Panc1 (cell line): ENCODE data around the gene NRBP1. TPM values are rescaled to one million over a fixed set of nuclear protein-coding genes. Genes with fewer than 3 reads are reported as not detected.

Experiments used
- ATAC-seq: fragments of 200-7000 bp; cut with Tn5 transposase; 2 replicates; pipeline ENCODE4 v1.9.1; 2020; ENCODE audit warnings: mild to moderate bottlenecking, moderate library complexity
- BruUV-seq: library from RNA; stranded (reverse); fragments of 400-500 nt; replicated peaks from 2 replicates; lab custom pipeline; 2021; lab: Mats Ljungman, UMichigan
- CTCF ChIA-PET: fragments of 300-600 bp; sonication (Branson Sonifier 250); formaldehyde crosslinking; loops from one replicate; lab custom pipeline; 2022; ENCODE audit warnings: antibody characterized with exemption; lab: Charles Lee
- POLR2A ChIA-PET: fragments of 300-600 bp; sonication (Branson Sonifier 250); formaldehyde crosslinking; loops from one replicate; lab custom pipeline; 2022; ENCODE audit warnings: antibody characterized with exemption; lab: Charles Lee
- DNase-seq: peaks from one replicate; pipeline ENCODE4 v3.0.0-alpha.2; 2010; ENCODE audit warnings: low read depth, low spot score
- H3K27ac ChIP-seq: 2 replicates; pipeline ENCODE4 v1.5.1; 2011; ENCODE audit warnings: mild to moderate bottlenecking, low read length, inconsistent platforms
- H3K27me3 ChIP-seq: fragments of 200-500 bp; sonication (Bioruptor generic); 2 replicates; pipeline ENCODE4 v1.6.0; 2014; ENCODE audit warnings: low read length, inconsistent platforms; ENCODE audit not compliant: control insufficient read depth, insufficient read depth
- H3K36me3 ChIP-seq: fragments of 200-500 bp; sonication (Bioruptor generic); 2 replicates; pipeline ENCODE4 v1.5.1; 2014; ENCODE audit warnings: inconsistent platforms, mild to moderate bottlenecking, low read length, moderate library complexity; ENCODE audit not compliant: control insufficient read depth, insufficient read depth
- H3K4me1 ChIP-seq: 2 replicates; pipeline ENCODE4 v1.5.1; 2011; ENCODE audit warnings: inconsistent platforms, mild to moderate bottlenecking, low read length, moderate library complexity; ENCODE audit not compliant: control insufficient read depth, insufficient read depth
- H3K4me3 ChIP-seq, 2 experiments: 2 replicates each; pipeline ENCODE4 v1.5.1; 2011 to 2012; ENCODE audit warnings: low read depth in 2 of 2, low read length in 2 of 2, mild to moderate bottlenecking in 2 of 2, inconsistent platforms in 1 of 2, moderate library complexity in 1 of 2
- H3K9me3 ChIP-seq: fragments of 200-500 bp; sonication (Bioruptor generic); 2 replicates; pipeline ENCODE4 v1.5.1; 2014; ENCODE audit warnings: low read depth, mild to moderate bottlenecking, inconsistent platforms, low read length, moderate library complexity; ENCODE audit not compliant: control insufficient read depth, insufficient read depth
- SIN3A ChIP-seq: IDR thresholded peaks from 2 replicates; pipeline ENCODE4 v1.6.1; 2012; ENCODE audit warnings: low read depth, mild to moderate bottlenecking, low read length, moderate library complexity, borderline replicate concordance; ENCODE audit not compliant: insufficient read depth
- TCF7L2 ChIP-seq: IDR thresholded peaks from 2 replicates; pipeline ENCODE4 v1.6.1; 2011; ENCODE audit warnings: mild to moderate bottlenecking, low read depth, low read length, inconsistent platforms
- in situ Hi-C: cut with HindIII; loops from 2 replicates; pipeline ENCODE4 v1.10.0; 2016; ENCODE audit warnings: low sequenced_read_pairs, low pct_unique_long_range_greater_than_20kb
- intact Hi-C: fragments of 100-400 bp; cut with micrococcal nuclease; formaldehyde crosslinking; loops from one replicate; pipeline ENCODE4 v1.10.0; 2022; ENCODE audit not compliant: unreplicated experiment
- total RNA-seq: library from RNA; stranded (reverse); gene quantifications from one replicate; pipeline ENCODE4 v1.2.1, GENCODE V29; 2021; ENCODE audit not compliant: unreplicated experiment
- TF ChIP-seq, protein P1 (sequence below): fragments of 450-650 bp; IDR thresholded peaks from 2 replicates; pipeline ENCODE4 v1.5.1; 2017; ENCODE audit warnings: mild to moderate bottlenecking
- TF ChIP-seq, protein P2 (sequence below), 2 experiments: IDR thresholded peaks; 2 replicates each; pipeline ENCODE4 v1.6.1; 2011 to 2012; ENCODE audit warnings: low read depth in 2 of 2, control low read depth in 1 of 2, low read length in 1 of 2, mild to moderate bottlenecking in 1 of 2, moderate library complexity in 1 of 2; ENCODE audit not compliant: insufficient read depth in 1 of 2

Gene NRBP1
- total RNA-seq, 1 experiment from 2014 or later: 103 TPM

DNA sequence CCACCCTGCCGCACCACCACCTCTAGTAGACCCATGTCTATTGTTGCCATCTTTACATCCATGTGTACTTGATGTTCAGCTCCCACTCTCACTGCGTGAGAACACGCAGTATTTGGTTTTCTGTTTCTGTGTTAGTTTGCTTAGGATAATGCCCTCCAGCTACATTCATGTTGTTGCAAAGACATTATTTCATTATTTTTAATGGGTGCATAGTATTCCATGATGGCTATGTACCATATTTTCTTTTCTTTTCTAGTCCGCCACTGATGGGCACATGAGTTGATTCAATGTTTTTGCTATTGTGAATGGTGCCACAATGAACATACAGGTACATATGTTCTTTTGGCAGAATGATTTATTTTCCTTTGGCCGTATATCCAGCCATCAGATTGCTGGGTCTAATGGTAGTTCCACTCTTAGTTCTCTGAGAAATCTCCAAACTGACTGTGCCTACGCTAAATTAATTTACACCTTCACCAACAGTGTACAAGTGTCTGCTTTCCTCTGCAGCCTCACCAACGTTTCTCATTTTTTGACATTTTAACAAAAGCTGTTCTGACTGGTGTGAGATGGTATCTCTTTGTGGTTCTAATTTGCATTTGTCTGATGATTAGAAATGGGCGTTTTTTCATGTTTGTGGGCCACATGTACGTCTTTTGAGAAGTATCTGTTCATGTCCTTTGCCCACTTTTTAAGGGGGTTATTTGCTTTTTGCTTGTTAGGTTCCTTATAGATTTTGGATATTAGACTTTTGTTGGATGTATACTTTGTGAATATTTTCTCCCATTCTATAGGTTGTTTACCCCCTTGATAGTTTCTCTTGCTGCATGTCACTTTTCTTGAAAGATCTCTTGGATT, 37.4 kb upstream of the NRBP1 start:
- in situ Hi-C loops: no loop called here
- Histone ChIP-seq H3K36me3 (0 out of 2 replicates have a peak, but pooled peaks cover 3% of the 10 kb centered on the region), H3K9me3 (no peaks in the 10 kb centered on the region), H3K4me3 (no peak overlapping the region), H3K4me1 (no peaks in the 10 kb centered on the region), H3K27me3 (no peaks in the 10 kb centered on the region), H3K27ac (no peak overlapping the region)
- no peak for DNase-seq
- no peak for ATAC-seq
- BruUV-seq: TSS peak; percentile 33
- TF ChIP-seq, protein P1, sequence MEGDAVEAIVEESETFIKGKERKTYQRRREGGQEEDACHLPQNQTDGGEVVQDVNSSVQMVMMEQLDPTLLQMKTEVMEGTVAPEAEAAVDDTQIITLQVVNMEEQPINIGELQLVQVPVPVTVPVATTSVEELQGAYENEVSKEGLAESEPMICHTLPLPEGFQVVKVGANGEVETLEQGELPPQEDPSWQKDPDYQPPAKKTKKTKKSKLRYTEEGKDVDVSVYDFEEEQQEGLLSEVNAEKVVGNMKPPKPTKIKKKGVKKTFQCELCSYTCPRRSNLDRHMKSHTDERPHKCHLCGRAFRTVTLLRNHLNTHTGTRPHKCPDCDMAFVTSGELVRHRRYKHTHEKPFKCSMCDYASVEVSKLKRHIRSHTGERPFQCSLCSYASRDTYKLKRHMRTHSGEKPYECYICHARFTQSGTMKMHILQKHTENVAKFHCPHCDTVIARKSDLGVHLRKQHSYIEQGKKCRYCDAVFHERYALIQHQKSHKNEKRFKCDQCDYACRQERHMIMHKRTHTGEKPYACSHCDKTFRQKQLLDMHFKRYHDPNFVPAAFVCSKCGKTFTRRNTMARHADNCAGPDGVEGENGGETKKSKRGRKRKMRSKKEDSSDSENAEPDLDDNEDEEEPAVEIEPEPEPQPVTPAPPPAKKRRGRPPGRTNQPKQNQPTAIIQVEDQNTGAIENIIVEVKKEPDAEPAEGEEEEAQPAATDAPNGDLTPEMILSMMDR: no peak
- TF ChIP-seq, protein P2, sequence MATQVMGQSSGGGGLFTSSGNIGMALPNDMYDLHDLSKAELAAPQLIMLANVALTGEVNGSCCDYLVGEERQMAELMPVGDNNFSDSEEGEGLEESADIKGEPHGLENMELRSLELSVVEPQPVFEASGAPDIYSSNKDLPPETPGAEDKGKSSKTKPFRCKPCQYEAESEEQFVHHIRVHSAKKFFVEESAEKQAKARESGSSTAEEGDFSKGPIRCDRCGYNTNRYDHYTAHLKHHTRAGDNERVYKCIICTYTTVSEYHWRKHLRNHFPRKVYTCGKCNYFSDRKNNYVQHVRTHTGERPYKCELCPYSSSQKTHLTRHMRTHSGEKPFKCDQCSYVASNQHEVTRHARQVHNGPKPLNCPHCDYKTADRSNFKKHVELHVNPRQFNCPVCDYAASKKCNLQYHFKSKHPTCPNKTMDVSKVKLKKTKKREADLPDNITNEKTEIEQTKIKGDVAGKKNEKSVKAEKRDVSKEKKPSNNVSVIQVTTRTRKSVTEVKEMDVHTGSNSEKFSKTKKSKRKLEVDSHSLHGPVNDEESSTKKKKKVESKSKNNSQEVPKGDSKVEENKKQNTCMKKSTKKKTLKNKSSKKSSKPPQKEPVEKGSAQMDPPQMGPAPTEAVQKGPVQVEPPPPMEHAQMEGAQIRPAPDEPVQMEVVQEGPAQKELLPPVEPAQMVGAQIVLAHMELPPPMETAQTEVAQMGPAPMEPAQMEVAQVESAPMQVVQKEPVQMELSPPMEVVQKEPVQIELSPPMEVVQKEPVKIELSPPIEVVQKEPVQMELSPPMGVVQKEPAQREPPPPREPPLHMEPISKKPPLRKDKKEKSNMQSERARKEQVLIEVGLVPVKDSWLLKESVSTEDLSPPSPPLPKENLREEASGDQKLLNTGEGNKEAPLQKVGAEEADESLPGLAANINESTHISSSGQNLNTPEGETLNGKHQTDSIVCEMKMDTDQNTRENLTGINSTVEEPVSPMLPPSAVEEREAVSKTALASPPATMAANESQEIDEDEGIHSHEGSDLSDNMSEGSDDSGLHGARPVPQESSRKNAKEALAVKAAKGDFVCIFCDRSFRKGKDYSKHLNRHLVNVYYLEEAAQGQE (IDR thresholded peaks at IDR 0.05; ENCODE audit: insufficient read depth in 1 of 2, low read depth in 2 of 2, low read length in 1 of 2): no peak
- ChIA-PET POLR2A (no interaction called here), CTCF (no interaction called here)
- intact Hi-C loops: no loop called here

DNA sequence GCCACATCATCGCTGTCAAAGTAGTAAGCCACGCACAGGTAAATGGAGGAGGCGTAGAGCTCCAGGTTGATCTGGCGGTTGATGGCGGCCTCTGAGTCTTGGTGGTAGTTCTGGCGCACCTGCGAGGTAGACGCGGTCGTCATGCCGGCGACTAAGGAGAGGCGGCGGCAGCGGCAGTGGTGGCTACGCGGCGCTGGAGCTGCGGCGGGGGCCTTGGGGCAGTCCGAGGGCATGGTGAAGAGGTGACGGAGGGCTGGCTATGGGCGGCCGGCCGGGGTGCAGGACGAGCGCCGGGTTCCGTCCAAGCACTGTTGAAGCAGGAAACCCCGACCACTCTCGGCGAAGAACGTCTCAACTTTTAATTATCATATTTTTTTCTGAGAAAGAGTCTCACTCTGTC, 35.2 kb upstream of the NRBP1 start:
- POLR2A ChIA-PET: no interaction called here
- Histone ChIP-seq H3K4me1 (no peaks in the 10 kb centered on the region), H3K4me3 (no peak overlapping the region)

More for the DNA sequence above, 35.2 kb upstream of the NRBP1 start:
- Histone ChIP-seq H3K36me3 (no peaks in the 10 kb centered on the region), H3K27me3 (no peaks in the 10 kb centered on the region), H3K27ac (no peak overlapping the region), H3K9me3 (no peaks in the 10 kb centered on the region)
- TF ChIP-seq TCF7L2: no peak
- TF ChIP-seq, protein P2 (IDR thresholded peaks at IDR 0.05; ENCODE audit: insufficient read depth in 1 of 2, low read depth in 2 of 2, low read length in 1 of 2): no peak
- TF ChIP-seq SIN3A: no peak
- in situ Hi-C loops: no loop called here
- intact Hi-C loops: no loop called here
- CTCF ChIA-PET: no interaction called here
- no peak for ATAC-seq
- no peak for DNase-seq
- BruUV-seq: no TSS peak
